COR-L47 (cell line): ENCODE measurements around the gene ST6GALNAC3.
"Not testable (repeated sequence)": the region's sequence is repeated elsewhere in the genome, so short reads cannot be mapped to it uniquely, and the experiment has no call there.

Experiments
- DNase-seq: peaks from one replicate; lab custom pipeline; 2025; lab: John Stamatoyannopoulos, UW

The ST6GALNAC3 gene

DNA sequence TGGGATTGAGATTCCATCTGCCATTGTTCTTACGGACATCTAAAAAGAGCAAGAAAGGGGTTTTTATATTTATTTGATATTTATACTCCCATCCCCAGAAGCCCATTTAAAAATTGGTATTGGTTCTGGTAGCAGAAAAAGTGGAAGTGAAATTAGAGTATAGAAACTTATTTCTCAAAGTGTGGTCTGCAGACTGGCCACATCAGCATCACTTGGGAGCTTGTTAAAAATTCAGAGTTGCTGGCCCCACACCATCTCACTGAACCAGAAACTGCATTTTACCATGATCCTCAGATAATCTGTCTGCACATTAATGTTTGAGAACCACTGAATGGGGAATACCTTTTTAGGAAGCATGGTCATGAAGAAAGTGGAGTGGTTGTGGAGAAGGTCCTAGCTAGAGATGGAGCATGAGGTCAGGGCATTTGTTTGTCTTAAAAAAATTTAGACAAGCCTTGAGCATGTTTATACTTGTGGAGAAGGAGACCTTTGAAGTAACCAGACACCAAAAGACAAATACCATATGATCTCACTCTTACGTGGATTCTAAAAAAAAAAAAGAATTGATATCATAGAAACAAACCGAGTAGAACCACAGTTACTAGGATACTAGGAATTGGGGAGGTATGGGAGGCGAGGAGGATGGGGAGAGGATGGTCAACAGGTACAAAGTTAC lies 116.3 kb downstream of the ST6GALNAC3 start:
- DNase-seq = no peak

DNA sequence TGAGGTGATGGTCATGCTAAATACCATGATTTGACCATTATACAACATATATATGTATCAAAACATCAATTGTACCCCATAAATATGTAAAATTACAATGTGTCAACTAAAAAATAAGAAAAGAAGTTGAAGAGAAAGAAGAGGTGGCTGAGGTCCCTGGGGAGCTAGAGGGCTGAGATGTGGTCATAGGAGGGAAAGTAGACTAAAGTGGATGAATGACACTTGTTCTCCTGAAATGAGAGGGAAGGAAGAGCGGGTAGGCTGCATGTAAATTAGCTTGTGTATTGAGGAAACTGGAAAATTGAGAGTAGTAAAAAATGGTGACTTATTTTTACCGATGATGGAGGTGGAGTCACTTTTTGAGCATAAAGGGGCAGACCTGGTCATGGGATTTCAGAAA lies 117.0 kb downstream of the ST6GALNAC3 start:
- no peak for DNase-seq

DNA sequence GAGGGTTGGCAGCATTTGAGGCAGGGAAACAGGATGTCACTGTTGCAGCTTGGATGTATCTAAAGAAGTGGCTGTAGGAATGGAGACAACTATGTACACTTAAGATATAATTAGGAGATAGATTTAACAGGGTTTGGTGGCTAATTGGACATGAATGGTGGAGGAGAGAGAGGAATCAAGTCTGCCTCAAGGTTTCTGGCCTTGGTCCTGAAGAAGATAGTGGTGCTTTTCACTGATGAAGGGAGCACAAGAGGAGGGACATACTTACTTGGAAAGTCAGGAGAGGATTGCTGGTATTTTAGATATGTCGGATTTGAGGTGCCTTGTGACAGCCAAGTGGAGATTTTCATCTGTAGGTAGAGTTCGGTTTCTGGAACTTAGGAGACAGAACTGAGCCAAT lies 123.9 kb downstream of the ST6GALNAC3 start:
- DNase-seq = no peak

DNA sequence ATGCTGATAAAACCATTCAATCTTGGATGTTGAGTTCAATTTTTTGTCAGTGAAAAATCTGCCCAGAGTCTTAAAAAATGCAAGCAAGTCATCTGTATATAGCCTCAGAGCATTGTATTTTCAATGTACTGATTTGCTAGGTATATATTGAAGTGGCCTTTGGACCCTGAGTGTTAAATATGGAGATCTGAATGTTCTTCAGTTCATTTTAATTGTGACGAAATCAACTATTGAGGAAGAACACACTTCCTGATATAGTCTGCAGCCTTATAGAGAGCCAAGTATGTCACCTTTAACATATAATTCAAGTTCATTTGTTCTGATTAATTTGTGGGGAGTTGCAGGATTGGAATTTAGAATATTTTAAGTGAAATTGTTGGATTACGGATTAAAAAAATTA lies 128.1 kb downstream of the ST6GALNAC3 start:
- DNase-seq = no peak

DNA sequence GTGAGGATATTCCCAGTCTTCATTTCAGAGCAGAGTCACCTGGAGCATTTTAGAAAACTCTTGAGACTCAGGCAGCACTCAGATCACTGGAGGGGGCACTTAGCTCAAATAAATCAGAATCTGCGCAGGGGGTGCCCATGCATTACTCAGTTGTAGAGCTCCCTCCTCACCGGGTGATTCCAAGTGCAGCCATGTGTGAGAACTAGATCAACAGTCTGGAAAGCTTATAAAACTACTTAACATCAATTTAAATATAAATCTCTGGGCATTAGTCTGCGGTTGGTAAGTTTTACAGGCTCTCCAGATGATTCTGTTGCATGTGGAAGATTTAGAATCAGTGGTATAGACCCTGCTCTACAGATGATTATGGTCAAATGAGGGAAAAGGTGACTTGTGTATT lies 128.6 kb downstream of the ST6GALNAC3 start:
- DNase-seq = no peak

DNA sequence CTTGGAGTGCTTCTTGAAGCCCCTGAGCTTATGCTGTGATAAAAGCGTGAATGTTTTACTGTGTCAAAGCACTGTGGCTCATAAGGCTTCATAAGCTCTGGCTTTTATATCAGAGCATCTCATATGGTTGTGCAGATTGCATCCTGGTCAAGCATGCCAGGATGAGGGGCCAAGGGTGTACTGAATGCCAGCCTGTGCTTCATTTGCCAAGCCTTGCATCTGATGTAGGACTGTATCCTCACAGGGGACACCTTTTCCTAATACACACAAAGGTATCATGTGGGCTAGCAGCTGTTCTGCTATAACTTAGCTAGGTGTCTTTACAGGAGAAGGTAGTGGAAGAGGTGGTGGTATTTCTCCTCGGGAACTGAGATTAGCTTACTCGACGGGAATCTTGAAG lies 134.7 kb downstream of the ST6GALNAC3 start:
- no peak for DNase-seq

DNA sequence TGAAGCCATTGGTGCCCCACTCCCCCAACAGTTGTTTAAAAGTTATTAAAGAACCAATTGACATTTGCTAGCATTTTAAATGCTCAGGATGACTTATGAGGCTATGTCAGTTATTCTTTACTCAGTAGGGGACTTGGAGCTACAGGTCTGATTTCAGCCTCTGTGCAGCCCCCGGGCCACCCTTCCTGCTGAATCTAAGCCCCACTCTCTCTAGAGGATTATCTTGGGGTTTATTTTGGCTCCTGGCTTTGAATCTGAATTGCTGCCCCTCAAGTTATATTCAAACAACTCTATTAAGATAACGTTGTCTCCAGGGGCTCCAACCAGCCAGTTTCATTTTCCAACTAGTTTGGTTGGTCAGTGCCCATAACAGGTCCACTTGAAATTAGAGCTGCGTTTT lies 135.1 kb downstream of the ST6GALNAC3 start:
- DNase-seq = no peak

DNA sequence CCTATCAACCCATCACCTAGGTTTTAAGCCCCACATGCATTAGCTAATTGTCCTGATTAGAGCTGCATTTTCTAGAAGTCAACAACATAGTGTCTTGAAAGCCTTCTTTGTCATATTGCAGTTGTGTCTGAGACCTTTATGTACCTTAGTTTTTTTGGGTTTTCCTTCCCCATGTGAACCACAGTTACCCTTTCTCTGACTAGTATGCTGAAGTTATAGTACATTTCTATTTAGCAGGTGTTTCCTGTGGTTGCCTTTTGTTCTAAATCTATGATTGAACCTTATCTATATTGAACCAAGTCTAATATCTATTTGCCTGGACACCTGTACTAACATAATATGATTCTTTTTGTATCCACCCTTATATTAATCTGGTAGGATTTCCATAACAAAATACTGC lies 135.6 kb downstream of the ST6GALNAC3 start:
- DNase-seq = no peak

DNA sequence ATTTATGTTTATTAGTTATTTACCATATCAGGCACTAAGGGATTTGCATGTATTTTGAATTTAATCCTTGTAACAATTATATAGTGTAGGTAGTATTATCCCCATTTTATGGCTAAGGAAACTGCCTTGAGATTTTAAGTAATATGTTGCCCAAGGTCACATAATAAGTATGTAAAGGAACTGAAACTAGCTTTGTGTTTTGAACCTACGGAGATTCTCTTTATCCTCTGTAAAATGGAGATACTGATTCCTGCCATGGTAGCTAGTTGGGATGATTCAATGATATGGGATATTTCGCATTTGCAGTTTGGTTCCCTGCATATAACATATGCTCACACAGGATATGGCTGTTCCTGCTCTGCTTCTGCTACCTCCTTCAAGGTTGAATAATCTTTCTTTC lies 144.3 kb downstream of the ST6GALNAC3 start:
- no peak for DNase-seq

DNA sequence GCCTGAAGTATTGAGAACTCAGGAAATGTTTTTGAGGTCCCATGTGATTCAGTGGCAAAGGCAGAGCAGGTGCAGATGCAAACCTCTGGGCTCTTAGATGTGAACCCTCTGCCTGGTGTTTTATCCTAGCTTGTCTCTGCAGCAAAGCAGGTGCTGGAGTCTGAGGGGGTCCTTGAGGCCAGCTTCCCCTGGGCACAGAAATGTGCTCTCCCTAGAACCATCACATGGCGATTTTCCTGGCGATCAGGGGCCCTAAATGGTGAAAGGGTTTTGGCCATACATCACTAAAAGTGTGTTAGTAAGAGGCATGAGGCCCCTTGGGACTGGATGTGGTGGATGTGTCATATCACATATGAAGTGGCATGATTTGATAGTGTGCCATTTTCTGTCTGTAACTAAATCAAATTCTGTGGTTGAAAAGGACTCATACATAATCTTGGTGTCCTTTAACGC lies 144.8 kb downstream of the ST6GALNAC3 start:
- DNase-seq = no peak

DNA sequence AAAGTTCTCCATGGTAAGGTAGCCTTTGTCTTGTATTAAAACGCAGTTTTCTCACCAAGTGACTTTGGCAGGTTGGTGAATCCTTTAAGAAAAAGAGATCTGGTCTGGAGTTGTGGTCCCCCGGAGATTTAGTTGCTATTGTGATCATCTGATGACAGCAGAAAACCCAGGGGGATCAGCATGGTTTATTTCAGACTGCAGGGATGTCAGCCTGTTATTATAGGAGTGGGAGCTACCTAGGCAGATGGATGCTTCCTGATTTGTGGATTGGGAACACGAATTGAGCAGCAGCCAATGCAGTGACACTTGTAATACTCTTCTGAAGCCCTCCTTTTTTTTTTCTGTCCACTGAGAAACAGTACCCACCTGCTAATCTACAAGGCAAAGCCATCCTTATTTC lies 150.2 kb downstream of the ST6GALNAC3 start:
- no peak for DNase-seq

DNA sequence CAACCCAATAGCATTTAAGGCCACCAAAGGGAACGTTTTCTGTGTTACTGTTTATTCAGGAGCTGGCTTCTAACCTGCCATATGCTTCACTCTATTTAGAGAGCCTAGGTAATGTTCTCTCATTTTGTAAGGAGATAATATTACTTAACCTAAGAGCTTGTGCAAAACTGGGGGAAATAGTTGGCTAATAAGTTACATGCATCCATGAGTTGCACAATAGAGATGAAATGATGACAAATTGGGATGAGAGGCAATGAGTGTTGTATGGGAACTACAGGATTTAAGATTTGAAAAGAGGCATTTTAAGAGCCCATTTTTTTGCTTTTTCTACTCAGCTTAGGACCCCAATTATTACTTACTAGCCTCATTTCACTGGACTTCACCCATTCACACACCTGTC lies 151.0 kb downstream of the ST6GALNAC3 start:
- DNase-seq = no peak

DNA sequence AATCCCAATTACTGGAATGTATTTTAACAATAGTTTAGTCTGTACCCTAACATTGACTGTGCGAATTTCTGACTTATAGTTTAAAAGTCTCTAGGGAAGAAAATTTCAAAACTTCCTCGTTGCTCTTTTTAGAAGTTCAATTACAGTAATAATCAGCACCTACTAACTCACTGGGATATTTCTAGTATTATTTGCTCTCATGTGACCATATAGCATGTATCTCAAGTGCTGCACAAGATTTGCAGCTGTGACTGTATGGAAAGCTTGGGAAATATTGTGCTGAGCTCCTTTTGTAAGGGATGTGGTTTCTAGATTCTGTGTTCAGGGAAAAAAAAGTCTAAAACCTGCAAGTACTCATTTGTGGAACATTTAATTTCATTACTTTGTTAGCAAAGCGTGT lies 153.1 kb downstream of the ST6GALNAC3 start:
- DNase-seq = no peak

DNA sequence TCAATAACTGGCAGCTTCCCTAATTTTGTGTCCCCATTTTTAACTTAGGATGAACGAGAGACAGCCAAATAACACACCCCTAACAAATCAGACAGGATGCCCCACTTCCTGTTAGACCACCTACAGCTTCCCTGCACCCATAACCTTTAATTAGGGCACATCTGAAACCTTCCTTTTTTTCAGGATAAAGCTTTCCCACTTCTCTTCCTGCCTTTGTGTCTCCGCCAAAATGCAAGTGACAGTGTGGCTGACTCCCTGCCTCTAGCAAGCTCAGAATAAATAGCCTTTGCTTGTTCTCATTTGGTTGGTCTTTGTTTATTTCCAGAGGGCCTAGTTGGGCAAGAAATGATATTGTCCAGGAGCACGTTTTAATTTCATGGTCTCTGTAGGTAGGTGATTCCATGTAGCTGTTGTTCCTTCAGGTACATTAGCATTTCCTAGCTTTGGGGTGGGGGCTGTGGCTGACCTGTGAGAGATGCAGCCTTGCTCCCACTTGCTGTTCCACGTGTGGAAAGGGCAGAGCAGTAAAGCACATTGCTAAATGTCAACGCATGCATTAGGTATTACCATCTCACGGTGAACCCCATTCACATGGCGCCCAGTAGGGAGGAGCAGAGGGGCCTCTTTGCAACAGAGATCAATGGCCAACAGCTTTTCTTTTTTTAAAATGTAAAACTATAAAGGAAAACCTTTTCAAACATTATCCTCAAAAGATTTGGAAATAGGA lies 154.9 kb downstream of the ST6GALNAC3 start:
- peak; percentile 6 for DNase-seq

DNA sequence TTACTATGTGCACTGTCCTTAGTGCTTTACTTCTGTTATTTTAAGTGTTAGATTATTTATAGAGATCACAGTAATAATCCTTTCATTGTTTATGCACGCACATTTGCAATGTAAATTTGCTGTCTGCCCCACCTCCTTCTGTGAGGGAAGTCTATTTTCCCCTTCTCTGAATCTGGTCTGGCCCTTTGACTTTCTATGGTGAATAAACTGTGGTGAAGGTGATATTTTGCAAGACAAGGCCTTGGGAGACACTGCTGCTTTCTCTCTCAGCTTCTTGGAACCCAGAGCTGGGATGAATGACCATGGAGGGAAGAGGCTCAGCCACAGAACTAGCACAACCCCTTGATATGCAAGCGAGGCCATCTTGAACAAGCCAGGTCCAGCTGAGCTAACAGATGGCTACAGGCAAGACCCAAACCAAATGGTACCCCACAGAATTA lies 156.3 kb downstream of the ST6GALNAC3 start:
- no peak for DNase-seq

DNA sequence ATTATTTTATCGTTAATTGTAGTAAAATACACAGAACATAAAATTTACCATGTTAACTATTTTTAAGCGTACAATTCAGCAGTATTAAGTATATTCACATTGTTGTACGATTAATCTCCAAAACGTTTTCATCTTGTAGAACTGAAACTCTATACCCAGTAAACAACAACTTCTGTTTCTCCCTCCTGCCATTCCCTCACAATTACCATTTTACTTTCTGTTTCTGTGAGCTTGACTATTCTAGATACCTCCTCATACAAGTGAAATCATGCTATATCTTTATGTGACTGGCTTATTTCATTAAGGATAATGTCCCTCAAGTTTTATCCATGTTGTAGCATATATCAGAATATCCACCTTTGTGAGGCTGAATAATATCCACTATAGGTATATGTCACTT lies 156.8 kb downstream of the ST6GALNAC3 start:
- DNase-seq = no peak

DNA sequence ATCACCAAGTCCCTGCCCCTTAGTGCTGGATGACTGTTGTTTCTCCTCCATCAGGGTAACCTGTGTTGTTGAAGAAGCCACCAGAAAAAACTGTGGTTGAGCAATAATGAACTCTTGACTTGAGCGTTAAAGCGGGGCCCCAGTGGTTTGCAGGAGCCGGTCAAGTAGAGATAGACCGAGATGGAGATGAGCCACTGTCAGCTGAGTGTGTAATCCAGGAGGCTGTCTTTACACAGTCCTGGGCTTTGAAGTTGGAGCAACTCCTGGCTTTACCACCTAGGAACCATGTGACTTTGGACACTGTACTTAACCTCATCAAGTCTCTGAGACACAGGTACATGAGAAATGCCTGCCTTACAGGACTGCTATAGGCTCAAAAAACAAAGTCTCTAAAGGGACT lies 158.1 kb downstream of the ST6GALNAC3 start:
- no peak for DNase-seq

DNA sequence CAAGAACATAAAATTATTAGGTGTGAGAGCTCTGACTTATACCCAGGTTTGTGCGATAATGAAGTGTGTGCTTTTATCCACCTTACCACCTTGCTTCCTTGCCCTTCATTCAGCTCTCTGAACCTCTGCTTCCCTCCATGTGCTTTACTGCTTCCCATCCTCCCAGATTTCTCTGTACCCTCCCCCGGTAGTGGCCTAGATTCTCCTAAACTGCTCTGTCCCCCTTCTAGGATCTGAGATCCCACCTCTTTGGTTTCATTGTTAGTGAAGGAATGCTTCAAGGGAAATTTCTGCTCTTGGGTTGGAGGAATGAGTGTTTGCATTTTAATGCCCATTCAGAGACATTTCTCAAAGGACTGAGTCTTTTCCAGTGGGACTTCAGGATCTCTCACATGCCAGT lies 159.5 kb downstream of the ST6GALNAC3 start:
- DNase-seq = no peak

DNA sequence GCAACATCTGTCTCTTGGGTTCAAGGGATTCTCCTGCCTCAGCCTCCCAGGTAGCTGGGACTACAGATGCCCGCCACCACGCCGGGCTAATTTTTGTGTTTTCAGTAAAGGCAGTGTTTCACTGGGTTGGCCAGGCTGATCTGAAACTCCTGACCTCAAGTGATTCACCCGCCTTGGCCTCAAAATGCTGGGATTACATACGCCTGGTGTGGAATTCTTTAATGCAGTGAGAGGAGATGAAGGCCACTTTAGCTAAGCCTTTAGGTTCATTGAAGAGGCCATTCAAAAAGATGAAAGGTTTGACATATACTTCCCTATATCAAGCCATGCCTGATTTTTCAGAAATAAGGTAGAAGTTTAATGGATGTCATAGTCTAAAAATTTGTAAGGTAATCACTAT lies 162.7 kb downstream of the ST6GALNAC3 start:
- DNase-seq = no peak

DNA sequence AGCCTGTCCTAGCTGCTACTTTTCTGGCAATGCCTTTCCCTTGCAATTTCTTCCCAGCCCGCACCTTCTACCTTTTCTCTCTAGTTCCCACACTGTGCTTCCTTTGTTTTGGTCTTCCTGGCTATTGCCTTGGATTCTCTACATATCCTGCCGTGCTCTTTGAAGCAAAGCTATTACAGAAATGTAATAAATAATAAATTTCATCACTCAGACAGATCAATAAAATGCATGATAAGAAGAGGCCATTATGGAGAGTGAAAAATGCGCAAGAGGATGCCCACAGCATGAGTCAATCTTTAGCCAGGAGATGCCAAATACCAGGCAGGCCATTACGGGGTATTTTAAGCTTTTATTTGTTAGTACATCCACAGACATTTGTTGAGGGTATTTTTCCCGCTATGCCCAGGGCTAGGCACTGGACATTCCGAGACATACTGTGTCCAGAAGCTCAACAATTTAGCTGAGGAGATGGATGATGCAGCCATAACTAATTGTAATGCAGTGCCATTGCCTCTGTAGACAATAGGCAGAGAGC lies 163.6 kb downstream of the ST6GALNAC3 start:
- no peak for DNase-seq

DNA sequence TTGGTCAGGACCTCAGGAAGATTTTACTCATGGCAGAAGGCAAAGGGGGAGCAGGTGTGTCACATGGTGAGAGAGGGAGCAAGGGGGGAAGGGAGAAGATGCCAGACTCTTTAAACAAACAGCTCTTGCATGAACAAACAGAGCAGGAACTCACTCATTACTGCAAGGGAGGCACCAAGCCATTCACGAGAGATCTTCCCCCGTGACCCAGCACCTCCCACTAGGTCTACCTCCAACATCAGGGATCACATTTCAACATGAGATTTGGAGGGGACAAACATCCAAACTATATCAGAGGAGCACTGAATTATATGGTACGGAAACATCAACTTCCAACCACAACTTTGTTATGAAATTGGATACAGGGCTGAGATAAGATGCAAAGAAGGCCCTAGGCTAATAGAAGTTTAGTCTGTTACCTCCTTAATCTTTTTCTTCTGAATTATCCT lies 164.9 kb downstream of the ST6GALNAC3 start:
- DNase-seq = peak; percentile 14

DNA sequence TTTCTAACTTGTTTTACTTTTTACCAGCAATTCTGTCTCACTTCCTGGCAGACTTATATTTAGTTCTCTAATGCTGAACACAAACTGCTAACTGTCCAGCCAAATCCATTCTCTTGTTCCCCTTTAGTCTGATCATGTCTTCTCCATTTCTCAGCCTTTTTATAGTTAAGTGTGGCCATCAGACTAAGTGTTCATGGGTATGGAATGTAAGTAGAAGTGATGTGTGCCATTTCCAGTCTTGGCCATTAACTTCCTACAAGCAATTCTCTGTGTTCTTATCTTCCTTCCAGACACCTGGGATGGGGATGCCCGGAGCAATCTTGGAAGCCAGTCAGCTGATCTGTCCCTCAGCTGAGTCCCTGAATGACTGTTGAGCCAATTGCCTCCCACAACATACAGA lies 165.8 kb downstream of the ST6GALNAC3 start:
- DNase-seq = no peak

DNA sequence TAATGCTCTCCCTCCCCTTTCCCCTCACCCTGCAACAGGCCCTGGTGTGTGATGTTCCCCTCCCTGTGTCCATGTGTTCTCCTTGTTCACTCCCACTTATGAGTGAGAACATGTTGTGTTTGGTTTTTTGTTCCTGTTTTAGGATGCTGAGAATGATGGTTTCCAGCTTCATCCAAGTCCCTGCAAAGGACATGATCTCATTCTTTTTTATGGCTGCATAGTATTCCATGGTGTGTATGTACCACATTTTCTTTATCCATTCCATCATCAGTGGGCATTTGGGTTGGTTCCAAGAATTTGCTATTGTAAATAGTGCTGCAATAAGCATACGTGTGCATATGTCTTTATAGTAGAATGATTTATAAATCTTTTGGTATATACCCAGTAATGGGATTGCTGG lies 168.0 kb downstream of the ST6GALNAC3 start:
- DNase-seq = not testable (repeated sequence)
